HepG2 (cell line): ENCODE data around the gene BMF.

Experiments used
- ELF4 ChIP-seq: sonication (generic); formaldehyde crosslinking; IDR thresholded peaks from 2 replicates; pipeline ENCODE4 v1.5.0; 2020; ENCODE audit warnings: missing genetic modification reagents, mild to moderate bottlenecking, moderate library complexity, borderline replicate concordance
- FOXA3 ChIP-seq: IDR thresholded peaks from 2 replicates; pipeline ENCODE4 v1.6.1; 2016; ENCODE audit warnings: missing genetic modification reagents, missing compliant biosample characterization
- MAFK ChIP-seq, 2 experiments: IDR thresholded peaks in 1 of 2; conservative IDR thresholded peaks in 1 of 2; 2 replicates each; pipeline ENCODE4 v1.6.1; 2011; ENCODE audit warnings: improper control_type of control experiment in 2 of 2, low read length in 2 of 2
- MAZ ChIP-seq, 2 experiments: sonication (generic) in 1 of 2; formaldehyde crosslinking in 1 of 2; IDR thresholded peaks; 2 replicates each; pipeline versions ENCODE4 v1.5.0 to v1.6.1; 2012 to 2020; ENCODE audit warnings: low read depth in 2 of 2, mild to moderate bottlenecking in 2 of 2, borderline replicate concordance in 1 of 2, improper control_type of control experiment in 1 of 2, low read length in 1 of 2, missing genetic modification reagents in 1 of 2, moderate library complexity in 1 of 2
- ZFP36 ChIP-seq: fragments of 150-350 bp; IDR thresholded peaks from 2 replicates; pipeline ENCODE4 v1.6.1; 2018; ENCODE audit warnings: borderline replicate concordance, low read length, low read depth; ENCODE audit not compliant: partially characterized antibody
- ZNF343 ChIP-seq: sonication (generic); formaldehyde crosslinking; IDR thresholded peaks from 2 replicates; pipeline ENCODE4 v1.4.0; 2020; ENCODE audit warnings: mild to moderate bottlenecking, missing genetic modification reagents
- ZNF660 ChIP-seq: sonication (generic); formaldehyde crosslinking; IDR thresholded peaks from 2 replicates; pipeline ENCODE4 v1.5.1; 2020; ENCODE audit warnings: mild to moderate bottlenecking, low read depth, missing genetic modification reagents, borderline replicate concordance
- TF ChIP-seq, protein P1 (sequence below): sonication (generic); formaldehyde crosslinking; IDR thresholded peaks from 2 replicates; pipeline ENCODE4 v1.8.1; 2023; ENCODE audit warnings: missing genetic modification reagents, inconsistent platforms, borderline replicate concordance
- TF ChIP-seq, protein P2 (sequence below): sonication (generic); formaldehyde crosslinking; IDR thresholded peaks from 2 replicates; pipeline ENCODE4 v1.5.0; 2020; ENCODE audit warnings: mild to moderate bottlenecking, missing genetic modification reagents, moderate library complexity

DNA sequence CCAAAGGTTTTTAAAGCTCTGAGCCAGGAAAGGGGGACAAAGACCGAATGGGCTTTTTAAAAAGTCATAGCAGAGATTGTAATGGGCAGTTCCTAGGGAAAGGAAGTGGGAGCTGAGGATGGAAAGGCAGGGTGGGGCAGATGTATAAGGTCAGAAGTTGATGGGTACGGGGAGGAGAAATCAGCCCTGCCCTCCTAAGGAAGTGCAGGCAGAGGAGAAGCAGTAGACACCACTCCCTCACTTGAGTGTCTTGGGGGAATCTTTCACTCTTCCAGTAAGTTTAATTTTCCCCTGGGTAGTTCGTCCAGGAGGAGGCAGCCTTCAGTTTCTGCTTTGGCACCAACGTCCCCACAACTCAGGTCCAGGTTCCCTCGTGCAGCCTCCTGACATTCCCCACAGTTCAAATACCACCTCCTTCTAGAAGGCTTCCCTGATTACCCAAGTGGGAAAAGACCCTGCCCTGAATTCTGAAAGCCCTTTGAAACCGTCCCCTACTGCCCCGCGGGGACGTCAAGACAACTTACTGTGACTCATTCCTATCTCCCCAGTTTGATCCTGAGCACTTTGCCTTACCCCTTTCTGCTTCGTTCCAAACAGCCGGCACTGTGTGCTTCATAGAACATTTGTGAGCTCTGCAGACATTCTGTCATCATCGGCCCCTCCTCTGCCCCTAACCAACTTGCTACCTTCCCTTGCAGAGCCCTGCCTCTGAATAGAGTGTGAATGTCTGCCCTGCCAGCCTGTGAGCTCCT, 55.4 kb downstream of the BMF start:
- TF ChIP-seq ZNF343 (CRISPR knock-in tag) = no peak
- TF ChIP-seq, protein P1, sequence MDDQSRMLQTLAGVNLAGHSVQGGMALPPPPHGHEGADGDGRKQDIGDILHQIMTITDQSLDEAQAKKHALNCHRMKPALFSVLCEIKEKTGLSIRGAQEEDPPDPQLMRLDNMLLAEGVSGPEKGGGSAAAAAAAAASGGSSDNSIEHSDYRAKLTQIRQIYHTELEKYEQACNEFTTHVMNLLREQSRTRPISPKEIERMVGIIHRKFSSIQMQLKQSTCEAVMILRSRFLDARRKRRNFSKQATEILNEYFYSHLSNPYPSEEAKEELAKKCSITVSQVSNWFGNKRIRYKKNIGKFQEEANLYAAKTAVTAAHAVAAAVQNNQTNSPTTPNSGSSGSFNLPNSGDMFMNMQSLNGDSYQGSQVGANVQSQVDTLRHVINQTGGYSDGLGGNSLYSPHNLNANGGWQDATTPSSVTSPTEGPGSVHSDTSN = no peak
- peak; percentile 31 for TF ChIP-seq ZFP36
- TF ChIP-seq ELF4 = no peak
- TF ChIP-seq, protein P2, sequence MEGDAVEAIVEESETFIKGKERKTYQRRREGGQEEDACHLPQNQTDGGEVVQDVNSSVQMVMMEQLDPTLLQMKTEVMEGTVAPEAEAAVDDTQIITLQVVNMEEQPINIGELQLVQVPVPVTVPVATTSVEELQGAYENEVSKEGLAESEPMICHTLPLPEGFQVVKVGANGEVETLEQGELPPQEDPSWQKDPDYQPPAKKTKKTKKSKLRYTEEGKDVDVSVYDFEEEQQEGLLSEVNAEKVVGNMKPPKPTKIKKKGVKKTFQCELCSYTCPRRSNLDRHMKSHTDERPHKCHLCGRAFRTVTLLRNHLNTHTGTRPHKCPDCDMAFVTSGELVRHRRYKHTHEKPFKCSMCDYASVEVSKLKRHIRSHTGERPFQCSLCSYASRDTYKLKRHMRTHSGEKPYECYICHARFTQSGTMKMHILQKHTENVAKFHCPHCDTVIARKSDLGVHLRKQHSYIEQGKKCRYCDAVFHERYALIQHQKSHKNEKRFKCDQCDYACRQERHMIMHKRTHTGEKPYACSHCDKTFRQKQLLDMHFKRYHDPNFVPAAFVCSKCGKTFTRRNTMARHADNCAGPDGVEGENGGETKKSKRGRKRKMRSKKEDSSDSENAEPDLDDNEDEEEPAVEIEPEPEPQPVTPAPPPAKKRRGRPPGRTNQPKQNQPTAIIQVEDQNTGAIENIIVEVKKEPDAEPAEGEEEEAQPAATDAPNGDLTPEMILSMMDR (CRISPR knock-in tag) = peak; percentile 40
- no peak for TF ChIP-seq MAFK (conservative IDR thresholded peaks at IDR 0.05 in 1 of 2, IDR thresholded peaks at IDR 0.05 in 1 of 2; ENCODE audit: low read length in 2 of 2)
- TF ChIP-seq ZNF660 (CRISPR knock-in tag) = no peak
- no peak for TF ChIP-seq MAZ (IDR thresholded peaks at IDR 0.05; ENCODE audit: borderline replicate concordance, low read depth, low read length)
- TF ChIP-seq MAZ (CRISPR knock-in tag; IDR thresholded peaks at IDR 0.05; ENCODE audit: low read depth) = no peak
- no peak for TF ChIP-seq FOXA3
